ENCODE measurements around the gene PRKACG.

- TF ChIP-seq CTCF (IDR thresholded peaks at IDR 0.05) = no peak
- TF ChIP-seq POLR2A (IDR thresholded peaks at IDR 0.05) = no peak
Observed at GRCh38 chr9:68978066-68978465, 35.8 kb downstream of the PRKACG start.

All from tibial nerve (tissue), 3 donors.